Gastroesophageal sphincter (tissue), 4 donors: ENCODE data around the gene AURKAIP1. TPM values are rescaled to one million over a fixed set of nuclear protein-coding genes. Genes with fewer than 3 reads are reported as not detected.
"Not testable (repeated sequence)": the region's sequence is repeated elsewhere in the genome, so short reads cannot be mapped to it uniquely, and the experiment has no call there.

ENCODE experiments used
- ATAC-seq: fragments of 150-250 bp; one replicate; pipeline ENCODE4 v1.9.1; 2016; ENCODE audit warnings: mild to moderate bottlenecking, moderate library complexity
- H3K27ac ChIP-seq, 4 donors: fragments of 200-600 bp; sonication (generic) in 3 of 4; 1 replicate in 3 of 4; 2 replicates in 1 of 4; pipeline ENCODE4 v1.5.1; 2016 to 2019
- H3K27me3 ChIP-seq: fragments of 200-600 bp; sonication (generic); one replicate; pipeline ENCODE4 v1.5.1; 2019
- H3K36me3 ChIP-seq, 2 donors: fragments of 200-600 bp; sonication (generic); one replicate each; pipeline ENCODE4 v1.5.1; 2019; ENCODE audit warnings: control low read depth in 1 of 2
- H3K4me1 ChIP-seq, 3 donors: fragments of 200-600 bp; sonication (generic); 1 replicate in 2 of 3; 2 replicates in 1 of 3; pipeline ENCODE4 v1.5.1; 2016 to 2019; ENCODE audit warnings: control low read depth in 2 of 3
- H3K4me3 ChIP-seq, 2 donors: fragments of 200-600 bp; sonication (generic); one replicate each; pipeline ENCODE4 v1.5.1; 2019; ENCODE audit warnings: mild to moderate bottlenecking in 1 of 2, moderate library complexity in 1 of 2
- H3K9me3 ChIP-seq, 3 donors: fragments of 200-600 bp; sonication (generic); one replicate each; pipeline ENCODE4 v1.5.1; 2017 to 2019; ENCODE audit warnings: control low read depth in 2 of 3
- EP300 ChIP-seq: sonication (generic); formaldehyde crosslinking; IDR thresholded peaks from one replicate; pipeline ENCODE4 v1.6.1; 2017; ENCODE audit warnings: antibody characterized with exemption, mild to moderate bottlenecking
- POLR2A ChIP-seq, 2 donors: fragments of 450-650 bp; IDR thresholded peaks; one replicate each; pipeline ENCODE4 v1.6.1; 2017; ENCODE audit warnings: antibody characterized with exemption in 2 of 2, mild to moderate bottlenecking in 2 of 2, moderate library complexity in 1 of 2
- POLR2AphosphoS5 ChIP-seq: sonication (generic); formaldehyde crosslinking; IDR thresholded peaks from one replicate; pipeline ENCODE4 v1.6.1; 2017; ENCODE audit warnings: antibody characterized with exemption
- WGBS, 2 donors: methylation state at CpG; one replicate each; pipeline ENCODE4 v1.1.5; 2018; ENCODE audit warnings: low coverage in 1 of 2; 5-methylcytosine and 5-hydroxymethylcytosine counted together
- total RNA-seq, 4 donors: library from RNA; depleted of rRNA; stranded (reverse); fragments of >200 nt; gene quantifications; one replicate each; pipeline ENCODE4 v1.1.0, GENCODE V29; 2016
- TF ChIP-seq, protein P1 (sequence below), 4 experiments: fragments of 200-600 bp in 2 of 4; fragments of 450-650 bp in 2 of 4; sonication (generic) in 1 of 4; IDR thresholded peaks; one replicate each; pipeline ENCODE4 v1.5.1; 2017 to 2019; ENCODE audit warnings: antibody characterized with exemption in 4 of 4, mild to moderate bottlenecking in 2 of 4, moderate library complexity in 2 of 4

AURKAIP1 gene
- total RNA-seq, 4 donors from 2014 or later: 103 to 138 (median 108) TPM

DNA sequence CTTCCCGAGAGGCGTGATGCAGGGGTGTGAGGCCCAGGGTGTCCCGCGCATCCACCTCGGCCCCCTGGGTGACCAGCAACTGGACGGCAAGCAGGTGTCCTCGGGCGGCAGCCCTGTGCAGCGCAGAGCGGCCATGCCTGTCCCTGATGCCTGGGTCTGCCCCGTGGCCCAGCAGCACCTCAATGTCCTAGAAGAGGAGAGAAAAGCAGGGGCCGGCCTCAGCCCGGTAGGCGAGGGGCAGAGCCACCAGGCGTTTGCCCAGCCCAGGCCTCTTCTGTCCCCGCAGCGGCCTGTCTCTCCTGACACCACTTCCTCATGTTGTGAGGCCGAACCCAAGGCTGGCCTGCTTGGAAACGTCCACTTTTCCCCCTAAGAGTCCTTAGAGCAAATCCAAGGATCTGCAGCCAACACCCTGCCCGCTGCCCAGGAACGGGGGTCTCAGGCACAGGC is 44.4 kb upstream of the AURKAIP1 start:
- TF ChIP-seq, protein P1, sequence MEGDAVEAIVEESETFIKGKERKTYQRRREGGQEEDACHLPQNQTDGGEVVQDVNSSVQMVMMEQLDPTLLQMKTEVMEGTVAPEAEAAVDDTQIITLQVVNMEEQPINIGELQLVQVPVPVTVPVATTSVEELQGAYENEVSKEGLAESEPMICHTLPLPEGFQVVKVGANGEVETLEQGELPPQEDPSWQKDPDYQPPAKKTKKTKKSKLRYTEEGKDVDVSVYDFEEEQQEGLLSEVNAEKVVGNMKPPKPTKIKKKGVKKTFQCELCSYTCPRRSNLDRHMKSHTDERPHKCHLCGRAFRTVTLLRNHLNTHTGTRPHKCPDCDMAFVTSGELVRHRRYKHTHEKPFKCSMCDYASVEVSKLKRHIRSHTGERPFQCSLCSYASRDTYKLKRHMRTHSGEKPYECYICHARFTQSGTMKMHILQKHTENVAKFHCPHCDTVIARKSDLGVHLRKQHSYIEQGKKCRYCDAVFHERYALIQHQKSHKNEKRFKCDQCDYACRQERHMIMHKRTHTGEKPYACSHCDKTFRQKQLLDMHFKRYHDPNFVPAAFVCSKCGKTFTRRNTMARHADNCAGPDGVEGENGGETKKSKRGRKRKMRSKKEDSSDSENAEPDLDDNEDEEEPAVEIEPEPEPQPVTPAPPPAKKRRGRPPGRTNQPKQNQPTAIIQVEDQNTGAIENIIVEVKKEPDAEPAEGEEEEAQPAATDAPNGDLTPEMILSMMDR (IDR thresholded peaks at IDR 0.05): no peak
- TF ChIP-seq POLR2A (IDR thresholded peaks at IDR 0.05) (no peak), POLR2AphosphoS5 (no peak), EP300 (no peak)
- Histone ChIP-seq H3K9me3 (no peaks in the 10 kb centered on the region), H3K36me3 (no peaks in the 10 kb centered on the region), H3K4me1 (peaks cover 0 to 34% (median 8%) of the 10 kb centered on the region in 3 donors), H3K27ac (peak overlapping the region in 3 of 4 donors; percentile 81 to 90 (median 84)), H3K27me3 (no peaks in the 10 kb centered on the region), H3K4me3 (peak overlapping the region; percentile 29 to 57)
- peak; percentile 20 for ATAC-seq
- 0% methylated on average over 1 of the region's 21 CpGs; no CpG with 5 or more reads in 1 of the 2 donors for WGBS, 2 donors

DNA sequence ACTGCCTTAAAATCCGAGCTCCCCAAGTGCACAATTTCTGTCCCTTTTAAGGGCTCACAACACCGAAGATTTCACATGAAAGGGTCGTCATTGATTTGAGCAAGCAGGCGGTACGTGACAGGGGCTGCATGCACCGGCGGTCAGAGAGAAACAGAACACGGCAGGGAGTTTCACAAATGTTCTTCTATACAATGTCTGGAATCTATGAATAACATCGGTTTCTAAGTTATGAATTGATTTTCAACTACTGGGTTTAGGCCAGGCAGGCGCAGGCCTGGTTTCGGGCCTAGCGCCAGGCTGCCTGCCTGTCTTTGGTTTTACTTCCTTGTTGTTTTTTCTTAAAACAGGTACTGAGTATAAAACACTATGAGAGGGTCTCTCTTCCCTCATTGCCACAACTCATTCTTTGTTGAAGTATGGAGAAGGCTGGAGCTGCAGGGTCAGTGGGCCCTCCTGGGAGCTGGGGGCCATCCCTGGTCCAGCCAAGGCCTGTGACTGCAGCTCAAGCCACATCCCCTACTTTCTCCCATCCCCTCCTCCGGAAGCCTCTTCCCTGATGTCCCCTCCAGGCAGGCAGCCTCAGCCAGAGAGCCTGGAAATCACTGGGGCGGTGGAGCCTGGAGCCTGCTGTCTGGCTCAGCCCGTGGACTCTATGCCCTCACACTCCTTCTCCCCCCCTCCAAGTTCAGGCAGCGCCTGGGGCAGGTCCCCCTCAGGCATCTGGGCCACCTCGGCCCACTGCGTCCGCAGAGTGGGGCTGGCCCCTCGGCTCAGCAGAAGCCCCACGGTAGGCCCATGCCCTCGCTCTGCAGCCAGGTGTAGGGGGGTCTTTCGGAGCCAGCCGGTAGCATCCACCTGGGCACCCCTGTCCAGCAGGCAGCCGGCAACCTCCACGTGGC is 43.7 kb upstream of the AURKAIP1 start:
- H3K9me3 ChIP-seq: no peaks in the 10 kb centered on the region
- TF ChIP-seq POLR2A (IDR thresholded peaks at IDR 0.05): no peak
- no peak for TF ChIP-seq EP300
- TF ChIP-seq, protein P1 (IDR thresholded peaks at IDR 0.05): no peak
- TF ChIP-seq POLR2AphosphoS5: no peak
- H3K4me1 ChIP-seq: peaks cover 0 to 34% (median 8%) of the 10 kb centered on the region in 3 donors
- peak overlapping the region in 2 of 4 donors; percentile 84 to 90 for H3K27ac ChIP-seq
- 91 to 95% methylated on average over 4 to 16 of the region's 26 CpGs for WGBS, 2 donors
- no peaks in the 10 kb centered on the region for H3K36me3 ChIP-seq
- ATAC-seq: no peak
- H3K27me3 ChIP-seq: no peaks in the 10 kb centered on the region
- no peak overlapping the region for H3K4me3 ChIP-seq

DNA sequence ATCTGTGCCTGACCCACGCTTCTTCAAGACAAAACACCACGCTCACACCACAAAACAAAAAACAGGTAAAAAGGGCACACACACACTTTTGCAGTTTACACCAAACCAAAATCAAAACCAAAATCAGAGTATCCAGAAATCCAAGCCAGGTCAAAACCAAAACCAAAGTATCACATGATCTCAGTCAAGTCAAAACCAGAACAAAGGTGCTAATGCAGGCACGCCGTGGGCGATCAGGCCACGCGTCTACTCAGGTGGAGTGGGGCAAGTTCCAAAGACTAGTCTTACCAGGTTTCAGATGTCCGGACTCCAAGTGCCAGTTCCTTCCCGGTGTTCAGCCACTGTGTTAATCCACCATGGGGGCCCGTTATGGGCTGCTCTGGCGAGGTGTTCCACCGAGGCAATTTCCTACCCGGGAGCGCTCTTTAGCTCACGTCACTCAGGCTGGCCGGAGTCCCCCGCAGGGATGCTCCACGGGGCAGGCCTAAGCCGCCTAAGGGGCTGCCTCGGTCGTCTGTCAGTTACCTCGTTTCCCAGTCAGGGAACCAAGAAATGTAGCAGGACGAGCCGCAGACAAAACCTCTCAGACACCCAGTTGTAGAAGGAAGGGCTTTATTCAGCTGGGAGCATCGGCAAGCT is 42.9 kb upstream of the AURKAIP1 start:
- H3K27me3 ChIP-seq, H3K4me3 ChIP-seq, ATAC-seq, H3K27ac ChIP-seq, H3K36me3 ChIP-seq, H3K9me3 ChIP-seq: not testable (repeated sequence)
- 86 to 100% methylated on average over 1 to 15 of the region's 25 CpGs for WGBS, 2 donors
- peaks cover 0 to 34% (median 8%) of the 10 kb centered on the region in 3 donors for H3K4me1 ChIP-seq

DNA sequence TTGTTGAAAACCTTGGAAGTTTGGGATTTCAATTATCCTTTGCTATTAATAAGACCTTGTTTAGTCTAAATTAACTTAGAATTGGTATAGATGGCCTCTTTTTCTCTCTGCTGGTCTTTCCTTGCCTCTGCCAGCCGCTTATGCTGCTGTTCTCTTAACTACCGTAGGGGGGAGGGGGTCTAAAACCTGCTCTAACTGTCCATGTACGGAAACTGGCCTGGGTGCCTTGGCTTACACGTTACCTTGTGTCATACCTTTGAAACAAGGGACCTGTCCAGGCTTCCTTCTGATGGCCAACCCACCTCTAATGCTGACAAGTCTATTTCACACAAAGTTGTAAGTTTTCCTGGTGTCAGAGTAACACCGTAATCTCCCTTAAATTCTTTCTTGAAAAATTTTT is 42.4 kb upstream of the AURKAIP1 start:
- H3K27ac ChIP-seq, H3K4me3 ChIP-seq, H3K9me3 ChIP-seq, H3K27me3 ChIP-seq, H3K36me3 ChIP-seq, ATAC-seq: not testable (repeated sequence)
- peaks cover 0 to 34% (median 8%) of the 10 kb centered on the region in 3 donors for H3K4me1 ChIP-seq
- 70 to 92% methylated on average over 2 to 3 of the region's 5 CpGs for WGBS, 2 donors

DNA sequence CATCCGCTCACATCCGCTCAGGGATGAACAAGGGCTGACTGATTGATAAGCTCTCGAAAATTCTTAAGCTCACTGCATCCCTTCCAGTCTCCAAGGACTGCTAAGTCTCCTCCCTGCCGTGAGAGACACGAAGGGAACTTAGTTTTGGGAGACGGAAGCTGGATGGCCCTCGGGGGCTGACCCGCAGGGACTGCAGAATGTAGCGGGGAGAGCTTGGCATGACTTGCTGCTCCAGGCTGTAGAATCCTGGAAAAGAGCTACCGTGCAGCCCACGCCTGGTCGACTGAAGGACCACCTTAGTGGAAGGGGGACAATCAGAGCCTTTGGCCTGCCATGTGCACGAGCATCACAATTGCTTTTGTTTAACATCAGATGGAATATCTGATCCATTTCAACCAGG is 40.7 kb upstream of the AURKAIP1 start:
- no peak overlapping the region for H3K4me3 ChIP-seq
- no peaks in the 10 kb centered on the region for H3K27me3 ChIP-seq
- 50 to 72% methylated on average over 1 to 9 of the region's 13 CpGs for WGBS, 2 donors
- no peak overlapping the region for H3K27ac ChIP-seq
- no peak for TF ChIP-seq POLR2A (IDR thresholded peaks at IDR 0.05)
- no peak for TF ChIP-seq POLR2AphosphoS5
- no peak for TF ChIP-seq EP300
- TF ChIP-seq, protein P1 (IDR thresholded peaks at IDR 0.05): no peak
- H3K36me3 ChIP-seq: no peaks in the 10 kb centered on the region
- H3K4me1 ChIP-seq: peaks cover 0 to 19% (median 5%) of the 10 kb centered on the region in 3 donors
- no peaks in the 10 kb centered on the region for H3K9me3 ChIP-seq
- ATAC-seq: no peak

DNA sequence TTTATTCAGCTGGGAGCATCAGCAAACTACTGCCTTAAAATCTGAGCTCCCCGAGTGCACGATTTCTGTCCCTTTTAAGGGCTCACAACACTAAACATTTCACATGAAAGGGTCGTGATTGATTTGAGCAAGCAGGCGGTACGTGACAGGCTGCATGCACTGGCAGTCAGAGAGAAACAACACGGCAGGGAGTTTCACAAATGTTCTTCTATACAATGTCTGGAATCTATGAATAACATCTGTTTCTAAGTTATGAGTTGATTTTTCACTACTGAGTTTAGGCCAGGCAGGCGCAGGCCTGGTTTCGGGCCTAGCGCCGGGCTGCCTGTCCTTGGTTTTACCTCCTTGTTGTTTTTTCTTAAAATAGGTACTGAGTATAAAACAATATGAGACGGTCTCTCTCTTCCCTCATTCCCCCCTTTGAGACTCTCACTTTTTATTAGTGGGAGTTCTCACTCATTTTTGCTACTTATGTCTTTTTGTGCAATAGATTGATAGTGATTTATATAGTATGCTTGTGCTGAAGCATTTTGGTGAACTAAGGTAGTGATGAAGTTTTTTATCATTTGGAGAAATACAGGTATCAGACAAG is 37.4 kb upstream of the AURKAIP1 start:
- ATAC-seq, H3K36me3 ChIP-seq, H3K27ac ChIP-seq, H3K27me3 ChIP-seq, H3K4me3 ChIP-seq, H3K9me3 ChIP-seq: not testable (repeated sequence)
- 56 to 85% methylated on average over 5 to 11 of the region's 11 CpGs for WGBS, 2 donors
- peaks cover 0 to 25% (median 15%) of the 10 kb centered on the region in 3 donors for H3K4me1 ChIP-seq
